ENCODE measurements around the gene DOCK3. TPM values are rescaled to one million over a fixed set of nuclear protein-coding genes. Genes with fewer than 3 reads are reported as not detected.

DOCK3 gene
- total and polyA plus RNA-seq, 10 of the 15 experiments (the other 5 are each of a cell fraction or from before 2014, with no cell fraction given) = 0.02 to 0.52 (median 0.04) TPM; not detected in 5

DNA sequence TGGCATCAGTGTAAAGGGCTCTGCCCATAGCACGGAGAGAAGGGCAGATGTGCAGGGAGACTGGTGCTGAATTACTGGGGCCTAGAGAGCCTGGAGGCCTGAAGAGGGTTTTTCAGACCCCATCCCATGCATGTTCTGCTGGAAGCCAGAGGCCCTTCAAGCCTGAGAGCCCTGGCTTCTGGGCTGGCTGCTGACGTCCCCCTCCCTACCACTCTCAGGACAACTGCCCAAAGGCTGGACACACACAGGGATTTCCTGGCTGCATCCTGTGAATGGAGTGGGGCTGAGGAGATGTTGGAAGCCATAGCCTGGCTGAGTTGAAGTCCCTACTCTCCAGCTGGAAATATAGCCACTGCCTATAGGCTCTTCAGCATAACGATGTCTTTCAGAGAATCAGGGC is 16.9 kb upstream of the DOCK3 start (continued):
- TF ChIP-seq HDAC6 (IDR thresholded peaks at IDR 0.05; ENCODE audit: unreplicated experiment) = no peak

DNA sequence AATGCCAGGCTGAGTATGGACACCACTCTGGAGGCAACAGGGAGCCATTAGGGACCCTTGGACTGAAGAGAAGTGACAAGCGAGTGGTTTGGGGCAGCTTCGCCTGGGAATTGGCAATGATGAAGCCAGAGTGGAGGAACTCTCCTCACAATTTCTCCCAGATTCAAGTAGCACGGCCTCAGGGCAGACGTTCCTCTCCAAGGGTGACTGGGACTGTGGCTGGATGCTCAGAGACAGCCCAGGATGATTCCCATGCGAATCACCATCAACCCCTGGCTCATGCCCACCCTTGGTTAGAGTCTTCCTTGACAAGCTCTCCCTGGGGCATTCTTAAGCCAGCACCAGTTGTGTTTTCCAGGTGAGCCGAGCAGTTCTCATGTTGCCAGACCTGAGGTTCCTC is 16.3 kb upstream of the DOCK3 start:
- in situ Hi-C loops (cut with MboI) = no loop called here
- 10% methylated on average over 6 of the region's 6 CpGs for WGBS (ENCODE audit: insufficient coverage, insufficient replicate concordance, low lambda C conversion rate, missing lambda C conversion rate)
- CTCF ChIA-PET = interaction anchor here (10.8 kb wide), 1 partner anchor 39 kb away, joined by 250 read pairs; the partner anchor contains the start of gene MAPKAPK3

More for the DNA sequence above, 16.3 kb upstream of the DOCK3 start:
- no peak for TF ChIP-seq MTA3 (IDR thresholded peaks at IDR 0.05; ENCODE audit: borderline replicate concordance, low read length)
- no peak for TF ChIP-seq TAF1 (IDR thresholded peaks at IDR 0.05; ENCODE audit: borderline replicate concordance, low read depth, low read length)
- TF ChIP-seq ESRRA (IDR thresholded peaks at IDR 0.05; ENCODE audit: low read length) = no peak
- TF ChIP-seq ZNF207 (IDR thresholded peaks at IDR 0.05; ENCODE audit: borderline replicate concordance) = no peak
- TF ChIP-seq POLR2AphosphoS5 (IDR thresholded peaks at IDR 0.05; ENCODE audit: low read length) = no peak
- no peak for TF ChIP-seq GABPA (IDR thresholded peaks at IDR 0.05; ENCODE audit: low read depth)
- TF ChIP-seq RAD51 (IDR thresholded peaks at IDR 0.05) = no peak
- TF ChIP-seq SREBF1 (IDR thresholded peaks at IDR 0.05; ENCODE audit: low read length) = no peak
- TF ChIP-seq NFIC (IDR thresholded peaks at IDR 0.05; ENCODE audit: low read depth, low read length) = no peak
- no peak for TF ChIP-seq NFXL1 (IDR thresholded peaks at IDR 0.05; ENCODE audit: borderline replicate concordance)
- TF ChIP-seq ZNF217 (IDR thresholded peaks at IDR 0.05) = no peak
- no peak for TF ChIP-seq KDM1A (IDR thresholded peaks at IDR 0.05; ENCODE audit: borderline replicate concordance)
- TF ChIP-seq, protein P1, sequence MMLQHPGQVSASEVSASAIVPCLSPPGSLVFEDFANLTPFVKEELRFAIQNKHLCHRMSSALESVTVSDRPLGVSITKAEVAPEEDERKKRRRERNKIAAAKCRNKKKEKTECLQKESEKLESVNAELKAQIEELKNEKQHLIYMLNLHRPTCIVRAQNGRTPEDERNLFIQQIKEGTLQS (IDR thresholded peaks at IDR 0.05; ENCODE audit: borderline replicate concordance, extremely low read depth, low read depth, low read length) = no peak
- TF ChIP-seq JUNB (IDR thresholded peaks at IDR 0.05) = no peak
- TF ChIP-seq, protein P2, sequence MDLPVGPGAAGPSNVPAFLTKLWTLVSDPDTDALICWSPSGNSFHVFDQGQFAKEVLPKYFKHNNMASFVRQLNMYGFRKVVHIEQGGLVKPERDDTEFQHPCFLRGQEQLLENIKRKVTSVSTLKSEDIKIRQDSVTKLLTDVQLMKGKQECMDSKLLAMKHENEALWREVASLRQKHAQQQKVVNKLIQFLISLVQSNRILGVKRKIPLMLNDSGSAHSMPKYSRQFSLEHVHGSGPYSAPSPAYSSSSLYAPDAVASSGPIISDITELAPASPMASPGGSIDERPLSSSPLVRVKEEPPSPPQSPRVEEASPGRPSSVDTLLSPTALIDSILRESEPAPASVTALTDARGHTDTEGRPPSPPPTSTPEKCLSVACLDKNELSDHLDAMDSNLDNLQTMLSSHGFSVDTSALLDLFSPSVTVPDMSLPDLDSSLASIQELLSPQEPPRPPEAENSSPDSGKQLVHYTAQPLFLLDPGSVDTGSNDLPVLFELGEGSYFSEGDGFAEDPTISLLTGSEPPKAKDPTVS (IDR thresholded peaks at IDR 0.05; ENCODE audit: low read depth, low read length) = no peak
- no peak for TF ChIP-seq HDAC2 (IDR thresholded peaks at IDR 0.05)
- no peak for TF ChIP-seq CREB1 (IDR thresholded peaks at IDR 0.05; ENCODE audit: low read depth)
- H3K27me3 ChIP-seq (replicated peaks in 1 of 2; ENCODE audit: control insufficient read depth in 2 of 2, insufficient read depth in 2 of 2, low read length in 1 of 2) = no peaks in the 10 kb centered on the region; a peak in 3 of 4 replicates
- no peak for FAIRE-seq
- no peak overlapping the region for H3K9ac ChIP-seq (ENCODE audit: control insufficient read depth, insufficient read depth, low read length)
- no peak overlapping the region for H3K4me3 ChIP-seq
- H3K4me1 ChIP-seq (ENCODE audit: control insufficient read depth, insufficient read depth, low read length) = no peaks in the 10 kb centered on the region
- no peaks in the 10 kb centered on the region for H4K20me1 ChIP-seq (ENCODE audit: control insufficient read depth, insufficient read depth)
- H3K4me2 ChIP-seq (ENCODE audit: control insufficient read depth, insufficient read depth) = no peak overlapping the region
- ChIA-PET POLR2A (no interaction called here), RAD21 (ENCODE audit: unreplicated experiment) (no interaction called here), SMC1A (ENCODE audit: uncharacterized antibody, unreplicated experiment) (interaction anchor here (8.0 kb wide), 1 partner anchor 41 kb away, joined by 81 read pairs; the partner anchor contains the start of gene MAPKAPK3)
- BruUV-seq (replicated peaks) = no TSS peak
- H3K9me3 ChIP-seq (replicated peaks; ENCODE audit: control insufficient read depth, insufficient read depth, low read length) = no peaks in the 10 kb centered on the region
- no peak overlapping the region for H2AFZ ChIP-seq (ENCODE audit: control insufficient read depth, low read depth, low read length)
- H3K79me2 ChIP-seq (ENCODE audit: control insufficient read depth, insufficient read depth, low read length) = no peaks in the 10 kb centered on the region
- intact Hi-C loops (cut with micrococcal nuclease; ENCODE audit: unreplicated experiment) = no loop called here
- ATAC-seq = no peak
- DNase-seq (ENCODE audit: low read depth, low spot score) = no peak
- H3K27ac ChIP-seq (ENCODE audit: control insufficient read depth, insufficient read depth) = no peak overlapping the region
- no peaks in the 10 kb centered on the region for H3K36me3 ChIP-seq (ENCODE audit: control insufficient read depth in 2 of 2, insufficient read depth in 2 of 2, low read length in 1 of 2)
